Gastrocnemius medialis (tissue), 4 donors: ENCODE results near the gene TLR9. TPM values are rescaled to one million over a fixed set of nuclear protein-coding genes. Genes with fewer than 3 reads are reported as not detected.
A peak's percentile ranks its signal among the peaks of the same experiment; 100 is the strongest.

ENCODE experiments used
- ATAC-seq, 2 donors: fragments of 150-250 bp; one replicate each; pipeline ENCODE4 v1.9.1; 2016
- DNase-seq, 2 donors: peaks; one replicate each; pipeline ENCODE4 v3.0.0-alpha.2; 2019
- H3K27ac ChIP-seq, 4 donors: fragments of 200-600 bp; sonication (generic); 1 replicate in 1 of 4; 2 replicates in 3 of 4; pipeline ENCODE4 v1.5.1; 2016 to 2018; ENCODE audit warnings: mild to moderate bottlenecking in 2 of 4, moderate library complexity in 1 of 4
- H3K27me3 ChIP-seq, 3 donors: fragments of 200-600 bp; sonication (generic) in 2 of 3; 1 replicate in 1 of 3; 2 replicates in 2 of 3; pipeline versions ENCODE4 v1.5.1 to v1.6.0; 2016 to 2019; ENCODE audit warnings: mild to moderate bottlenecking in 1 of 3, moderate library complexity in 1 of 3
- H3K36me3 ChIP-seq, 2 donors: fragments of 200-600 bp; sonication (generic) in 1 of 2; one replicate each; pipeline ENCODE4 v1.5.1; 2017 to 2018
- H3K4me1 ChIP-seq, 2 donors: fragments of 200-600 bp; sonication (generic) in 1 of 2; one replicate each; pipeline ENCODE4 v1.5.1; 2016 to 2017; ENCODE audit warnings: mild to moderate bottlenecking in 2 of 2
- H3K4me3 ChIP-seq, 4 donors: fragments of 200-600 bp; sonication (generic) in 3 of 4; 1 replicate in 1 of 4; 2 replicates in 3 of 4; pipeline ENCODE4 v1.5.1; 2016 to 2019; ENCODE audit warnings: mild to moderate bottlenecking in 2 of 4
- H3K9me3 ChIP-seq, 3 donors: fragments of 200-600 bp; sonication (generic) in 2 of 3; 1 replicate in 1 of 3; 2 replicates in 2 of 3; pipeline ENCODE4 v1.5.1; 2016 to 2019
- CTCF ChIP-seq, 5 experiments: fragments of 450-650 bp in 3 of 5; fragments of 200-600 bp in 2 of 5; sonication (generic) in 2 of 5; IDR thresholded peaks in 4 of 5; conservative IDR thresholded peaks in 1 of 5; 1 replicate in 4 of 5; 2 replicates in 1 of 5; pipeline ENCODE4 v1.5.1; 2016 to 2019; ENCODE audit warnings: antibody characterized with exemption in 5 of 5, mild to moderate bottlenecking in 3 of 5, moderate library complexity in 3 of 5
- POLR2A ChIP-seq, 2 donors: fragments of 450-650 bp; IDR thresholded peaks; one replicate each; pipeline ENCODE4 v1.6.1; 2017; ENCODE audit warnings: antibody characterized with exemption in 2 of 2, mild to moderate bottlenecking in 2 of 2, moderate library complexity in 2 of 2
- in situ Hi-C, 4 donors: fragments of 200-750 bp; cut with MboI; loops; one replicate each; pipeline versions ENCODE4 v1.15.0 to v1.8.0; 2017; ENCODE audit warnings: low sequenced_read_pairs in 4 of 4
- intact Hi-C: fragments of 100-400 bp; cut with DNase I; formaldehyde crosslinking; loops from one replicate; pipeline ENCODE4 v1.15.1; 2023; ENCODE audit warnings: low total_unique reads
- total RNA-seq, 4 donors: library from RNA; depleted of rRNA; stranded (reverse); fragments of >200 nt; gene quantifications; one replicate each; pipeline versions ENCODE4 v1.1.0 to v1.2.3, GENCODE V29; 2016

The TLR9 gene
- total RNA-seq, 4 donors from 2014 or later = 0.07 to 0.41 (median 0.13) TPM; not detected in 1

DNA sequence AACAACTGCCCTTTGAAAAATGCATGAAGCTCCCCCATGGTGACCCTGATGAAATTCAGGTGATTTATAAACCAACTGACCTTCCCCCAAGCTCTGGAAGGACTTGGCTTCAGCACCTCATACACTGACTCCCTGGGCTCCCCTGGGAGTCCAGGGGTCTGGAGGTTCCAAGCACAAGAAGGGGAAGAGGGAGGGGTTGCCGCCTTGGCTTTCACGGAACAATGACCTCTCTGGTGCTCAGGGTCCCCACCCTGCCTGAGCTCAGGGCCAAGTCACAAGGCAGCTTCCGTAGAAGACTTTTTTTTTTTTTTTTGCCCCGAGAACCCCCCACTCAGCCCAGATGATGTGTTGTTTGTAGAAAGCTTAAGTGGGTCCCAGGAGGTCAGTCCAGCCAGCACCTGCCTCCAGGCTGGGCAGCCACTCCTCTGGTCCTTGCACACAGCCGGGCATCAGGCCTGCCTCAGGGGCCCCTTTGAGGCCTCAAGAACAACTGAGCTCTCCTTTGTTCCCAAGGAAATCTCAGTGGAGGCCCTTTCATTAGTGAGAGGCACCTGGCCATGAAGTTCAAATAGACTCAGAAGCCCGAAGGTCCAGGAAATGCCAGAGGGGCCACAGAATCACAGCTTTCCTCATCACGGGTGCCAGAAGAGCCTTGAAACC lies 41.5 kb downstream of the TLR9 start:
- intact Hi-C loops (no loop called here), in situ Hi-C loops (no loop called here)
- TF ChIP-seq POLR2A (IDR thresholded peaks at IDR 0.05) (no peak), CTCF (IDR thresholded peaks at IDR 0.05 in 4 of 5, conservative IDR thresholded peaks at IDR 0.05 in 1 of 5) (no peak)
- H3K4me3 ChIP-seq = no peak overlapping the region
- DNase-seq = no peak
- H3K9me3 ChIP-seq = no peaks in the 10 kb centered on the region
- H3K36me3 ChIP-seq = no peaks in the 10 kb centered on the region
- peak; percentile 62 to 69 for ATAC-seq
- H3K27me3 ChIP-seq = no peaks in the 10 kb centered on the region
- peaks cover 0 to 3% of the 10 kb centered on the region in 2 donors for H3K4me1 ChIP-seq
- peak overlapping the region; percentile 34 to 57 (median 46) for H3K27ac ChIP-seq

DNA sequence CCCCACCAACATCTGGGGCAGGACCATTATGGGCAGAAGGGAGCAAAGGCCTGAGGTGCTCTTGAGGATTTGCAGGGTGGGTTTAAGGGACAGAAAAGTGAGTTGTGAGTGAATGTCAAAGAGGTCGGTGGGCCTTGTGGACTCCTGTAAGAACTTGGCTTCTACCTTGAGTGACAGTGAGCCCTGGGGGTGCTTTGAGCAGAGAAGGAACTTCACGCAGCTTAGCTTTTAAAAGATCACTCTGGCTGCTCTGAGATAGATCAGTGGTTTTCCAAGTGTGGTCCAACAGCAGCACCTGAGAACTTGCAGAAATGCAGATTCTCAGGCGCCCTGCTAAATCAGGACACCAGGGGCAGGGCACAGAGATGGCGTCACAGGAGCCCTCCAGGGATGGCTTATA lies 42.8 kb downstream of the TLR9 start:
- Histone ChIP-seq H3K4me3 (no peak overlapping the region), H3K9me3 (no peaks in the 10 kb centered on the region), H3K4me1 (peaks cover 0 to 3% of the 10 kb centered on the region in 2 donors), H3K27ac (peak overlapping the region in 2 of 4 donors; percentile 5 to 49), H3K36me3 (no peaks in the 10 kb centered on the region), H3K27me3 (no peaks in the 10 kb centered on the region)
- intact Hi-C loops = no loop called here
- ATAC-seq (no peak), DNase-seq (no peak)
- in situ Hi-C loops = no loop called here
- no peak for TF ChIP-seq POLR2A (IDR thresholded peaks at IDR 0.05)
- TF ChIP-seq CTCF (IDR thresholded peaks at IDR 0.05 in 4 of 5, conservative IDR thresholded peaks at IDR 0.05 in 1 of 5) = no peak

- intact Hi-C loops = no loop called here
- TF ChIP-seq POLR2A (IDR thresholded peaks at IDR 0.05) (no peak), CTCF (IDR thresholded peaks at IDR 0.05 in 4 of 5, conservative IDR thresholded peaks at IDR 0.05 in 1 of 5) (no peak)
- DNase-seq = no peak
- Histone ChIP-seq H3K4me1 (peaks cover 0 to 3% of the 10 kb centered on the region in 2 donors), H3K4me3 (no peak overlapping the region), H3K36me3 (no peaks in the 10 kb centered on the region), H3K9me3 (no peaks in the 10 kb centered on the region), H3K27me3 (no peaks in the 10 kb centered on the region), H3K27ac (peak overlapping the region in 1 of 4 donors; percentile 49)
- in situ Hi-C loops = no loop called here
- no peak for ATAC-seq
Observed at GRCh38 chr3:52182196-52182595, 43.2 kb downstream of the TLR9 start.

GRCh38 chr3:52181543-52181942 lies 43.9 kb downstream of the TLR9 start:
- Histone ChIP-seq H3K36me3 (no peaks in the 10 kb centered on the region), H3K9me3 (no peaks in the 10 kb centered on the region), H3K27ac (no peak overlapping the region), H3K27me3 (no peaks in the 10 kb centered on the region), H3K4me1 (peaks cover 0 to 3% of the 10 kb centered on the region in 2 donors), H3K4me3 (no peak overlapping the region)
- intact Hi-C loops (no loop called here), in situ Hi-C loops (no loop called here)
- DNase-seq (no peak), ATAC-seq (no peak)
- no peak for TF ChIP-seq CTCF (IDR thresholded peaks at IDR 0.05 in 4 of 5, conservative IDR thresholded peaks at IDR 0.05 in 1 of 5)
- TF ChIP-seq POLR2A (IDR thresholded peaks at IDR 0.05) = no peak
